Endothelial cell of umbilical vein (primary cell): Measurements from ENCODE around the gene NES. TPM values are rescaled to one million over a fixed set of nuclear protein-coding genes. Genes with fewer than 3 reads are reported as not detected.

ENCODE experiments used
- BruUV-seq: library from RNA; stranded (reverse); fragments of 400-500 nt; replicated peaks from 2 replicates; lab custom pipeline; 2021; lab: Mats Ljungman, UMichigan
- CTCF ChIA-PET: fragments of 300-600, 350-600 bp; sonication (Branson Sonifier 250); formaldehyde crosslinking; loops from one replicate; lab custom pipeline; 2021; ENCODE audit warnings: antibody characterized with exemption, inconsistent platforms; lab: Charles Lee
- POLR2A ChIA-PET: fragments of 300-600, 350-600 bp; sonication (Branson Sonifier 250); formaldehyde crosslinking; loops from one replicate; lab custom pipeline; 2021; ENCODE audit warnings: antibody characterized with exemption, inconsistent platforms; lab: Charles Lee
- DNase-seq: peaks from one replicate; pipeline ENCODE4 v3.0.0-alpha.2; 2011; ENCODE audit warnings: low read depth, low spot score
- FAIRE-seq: peaks from 2 replicates; lab custom pipeline; 2011; peaks lifted over from hg19 to GRCh38; lab: Jason Lieb, UNC
- H2AFZ ChIP-seq: 2 replicates; pipeline ENCODE4 v1.6.0; 2012; ENCODE audit warnings: low read depth, low read length, control low read depth, inconsistent platforms
- H3K27ac ChIP-seq: 2 replicates; pipeline ENCODE4 v1.5.1; 2011; ENCODE audit warnings: low read depth, mild to moderate bottlenecking, control low read depth, low read length, moderate library complexity; ENCODE audit not compliant: insufficient read depth
- H3K27me3 ChIP-seq, 2 experiments: 2 replicates each; pipeline versions ENCODE4 v1.6.0 to v1.6.1; 2011; ENCODE audit warnings: low read length in 2 of 2, mixed read lengths in 1 of 2; ENCODE audit not compliant: control insufficient read depth in 2 of 2, insufficient read depth in 2 of 2
- H3K36me3 ChIP-seq, 2 experiments: 2 replicates in 1 of 2; 3 replicates in 1 of 2; pipeline ENCODE4 v1.5.1; 2011; ENCODE audit warnings: low read length in 2 of 2, mild to moderate bottlenecking in 1 of 2, moderate library complexity in 1 of 2; ENCODE audit not compliant: control insufficient read depth in 2 of 2, insufficient read depth in 2 of 2; ENCODE audit errors: extremely low read depth in 1 of 2
- H3K4me1 ChIP-seq: 3 replicates; pipeline ENCODE4 v1.5.1; 2011; ENCODE audit warnings: mild to moderate bottlenecking, low read length; ENCODE audit not compliant: control insufficient read depth, insufficient read depth; ENCODE audit errors: extremely low read depth
- H3K4me2 ChIP-seq: 2 replicates; pipeline ENCODE4 v1.6.1; 2011; ENCODE audit warnings: low read length, control low read depth, mixed read lengths; ENCODE audit not compliant: insufficient read depth
- H3K4me3 ChIP-seq, 3 experiments: fragments of 200-600 bp in 1 of 3; sonication (generic), shearing (Covaris generic) in 1 of 3; replicated peaks in 1 of 3; 2 replicates each; pipeline ENCODE4 v1.5.1; 2011 to 2016; ENCODE audit warnings: control low read depth in 3 of 3, low read length in 3 of 3, mild to moderate bottlenecking in 2 of 3, inconsistent platforms in 1 of 3, low read depth in 1 of 3, moderate library complexity in 1 of 3; ENCODE audit not compliant: insufficient read depth in 1 of 3
- H3K79me2 ChIP-seq: 2 replicates; pipeline ENCODE4 v1.6.0; 2012; ENCODE audit warnings: low read length, inconsistent platforms; ENCODE audit not compliant: control insufficient read depth, insufficient read depth
- H3K9ac ChIP-seq: replicated peaks from 2 replicates; pipeline ENCODE3; 2011; ENCODE audit warnings: low read length, control low read depth; ENCODE audit not compliant: insufficient read depth; ENCODE audit errors: extremely low read depth
- H3K9me1 ChIP-seq: replicated peaks from 3 replicates; pipeline ENCODE4 v1.6.0; 2011; ENCODE audit warnings: mild to moderate bottlenecking, low read length; ENCODE audit not compliant: control insufficient read depth, insufficient read depth; ENCODE audit errors: extremely low read depth
- H3K9me3 ChIP-seq: replicated peaks from 2 replicates; pipeline ENCODE4 v1.5.1; 2012; ENCODE audit warnings: low read length, inconsistent platforms; ENCODE audit not compliant: control insufficient read depth, insufficient read depth
- H4K20me1 ChIP-seq: replicated peaks from 2 replicates; pipeline ENCODE3; 2011; ENCODE audit warnings: mild to moderate bottlenecking, low read length; ENCODE audit not compliant: control insufficient read depth, insufficient read depth; ENCODE audit errors: extremely low read depth
- EZH2 ChIP-seq: IDR thresholded peaks from 2 replicates; pipeline ENCODE4 v1.6.1; 2012; ENCODE audit warnings: borderline replicate concordance, low read depth, mild to moderate bottlenecking, moderate library complexity, low read length, inconsistent platforms; ENCODE audit not compliant: severe bottlenecking
- FOS ChIP-seq: IDR thresholded peaks from 2 replicates; pipeline ENCODE4 v1.6.1; 2011; ENCODE audit warnings: mild to moderate bottlenecking, low read length, moderate library complexity, borderline replicate concordance; ENCODE audit not compliant: insufficient read depth
- GATA2 ChIP-seq: IDR thresholded peaks from 2 replicates; pipeline ENCODE4 v1.7.0; 2011; ENCODE audit warnings: low read depth, mild to moderate bottlenecking, moderate library complexity, mixed read lengths, low read length; ENCODE audit not compliant: insufficient read length, insufficient read depth
- JUN ChIP-seq: IDR thresholded peaks from 2 replicates; pipeline ENCODE4 v1.6.1; 2011; ENCODE audit warnings: borderline replicate concordance, low read depth; ENCODE audit not compliant: insufficient read length, insufficient read depth
- MYC ChIP-seq: IDR thresholded peaks from one replicate; pipeline ENCODE4 v1.6.1; 2011; ENCODE audit warnings: mild to moderate bottlenecking, low read depth, low read length
- POLR2A ChIP-seq: IDR thresholded peaks from 2 replicates; pipeline ENCODE4 v1.6.1; 2012; ENCODE audit warnings: low read depth, mild to moderate bottlenecking, control low read depth, low read length
- POLR2AphosphoS5 ChIP-seq: IDR thresholded peaks from 2 replicates; pipeline ENCODE4 v1.6.1; 2012; ENCODE audit warnings: low read depth, mild to moderate bottlenecking, control low read depth, low read length, moderate library complexity; ENCODE audit not compliant: insufficient read depth
- dilution Hi-C: fragments of 300-500 bp; cut with MboI; formaldehyde crosslinking; loops from one replicate; pipeline ENCODE4 v1.15.0; 2019; ENCODE audit warnings: low sequenced_read_pairs; ENCODE audit not compliant: extremely low pct_ligation_motif_present
- intact Hi-C: fragments of 100-400 bp; cut with micrococcal nuclease; formaldehyde crosslinking; loops from one replicate; pipeline ENCODE4 v1.10.0; 2022
- polyA plus RNA-seq, 4 experiments: library from polyadenylated mRNA; depleted of rRNA in 3 of 4; stranded (reverse) in 3 of 4; unstranded in 1 of 4; fragments of >200 nt; gene quantifications; 2 replicates each; pipeline versions ENCODE4 v1.2.1 to v1.2.3, GENCODE V29; 2011 to 2012; ENCODE audit warnings: missing spikeins in 1 of 4
- total RNA-seq: library from RNA; stranded (reverse); gene quantifications from 2 replicates; pipeline ENCODE4 v1.2.3, GENCODE V29; 2021
- TF ChIP-seq, protein P1 (sequence below): IDR thresholded peaks from 2 replicates; pipeline ENCODE4 v1.6.1; 2011; ENCODE audit not compliant: insufficient read depth, insufficient read length
- TF ChIP-seq, protein P2 (sequence below), 2 donors: IDR thresholded peaks; 1 replicate in 1 of 2; 2 replicates in 1 of 2; pipeline ENCODE4 v1.5.1; 2011; ENCODE audit warnings: low read length in 2 of 2, mild to moderate bottlenecking in 2 of 2, moderate library complexity in 2 of 2, control low read depth in 1 of 2, inconsistent platforms in 1 of 2, low read depth in 1 of 2; ENCODE audit not compliant: insufficient read depth in 1 of 2; ENCODE audit errors: extremely low read depth in 1 of 2

The NES gene
- total and polyA plus RNA-seq, 2 donors (not counting 3 experiments of a cell fraction or from before 2014, with no cell fraction given): 19.4 to 274 TPM

DNA sequence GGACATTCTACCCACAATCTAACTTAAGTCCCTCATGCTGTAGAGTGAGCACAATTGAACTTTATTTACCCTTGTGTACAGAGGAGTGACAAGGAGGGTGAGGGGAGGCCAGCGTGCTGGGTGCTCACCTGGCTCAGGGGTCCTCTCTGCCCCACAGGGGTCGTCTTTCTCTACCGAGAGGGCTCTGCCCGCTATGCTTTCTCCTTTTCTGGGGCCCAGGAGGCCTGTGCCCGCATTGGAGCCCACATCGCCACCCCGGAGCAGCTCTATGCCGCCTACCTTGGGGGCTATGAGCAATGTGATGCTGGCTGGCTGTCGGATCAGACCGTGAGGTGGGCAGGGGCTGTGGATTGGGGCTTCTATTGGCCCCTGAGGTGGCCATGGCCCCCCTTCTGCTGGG lies 29.9 kb downstream of the NES start:
- Histone ChIP-seq H4K20me1 (no peaks in the 10 kb centered on the region), H3K27me3 (peaks cover 52 to 53% of the 10 kb centered on the region in 2 experiments), H3K79me2 (no peaks in the 10 kb centered on the region), H3K4me1 (no peaks in the 10 kb centered on the region), H2AFZ (no peak overlapping the region), H3K27ac (no peak overlapping the region), H3K9me1 (no peaks in the 10 kb centered on the region), H3K4me3 (no peak overlapping the region), H3K36me3 (no peaks in the 10 kb centered on the region), H3K4me2 (no peak overlapping the region), H3K9ac (no peak overlapping the region), H3K9me3 (no peaks in the 10 kb centered on the region)
- no peak for TF ChIP-seq MYC
- no peak for TF ChIP-seq POLR2A
- TF ChIP-seq, protein P1, sequence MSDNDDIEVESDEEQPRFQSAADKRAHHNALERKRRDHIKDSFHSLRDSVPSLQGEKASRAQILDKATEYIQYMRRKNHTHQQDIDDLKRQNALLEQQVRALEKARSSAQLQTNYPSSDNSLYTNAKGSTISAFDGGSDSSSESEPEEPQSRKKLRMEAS: no peak
- TF ChIP-seq EZH2: no peak
- TF ChIP-seq GATA2: no peak
- TF ChIP-seq, protein P2, sequence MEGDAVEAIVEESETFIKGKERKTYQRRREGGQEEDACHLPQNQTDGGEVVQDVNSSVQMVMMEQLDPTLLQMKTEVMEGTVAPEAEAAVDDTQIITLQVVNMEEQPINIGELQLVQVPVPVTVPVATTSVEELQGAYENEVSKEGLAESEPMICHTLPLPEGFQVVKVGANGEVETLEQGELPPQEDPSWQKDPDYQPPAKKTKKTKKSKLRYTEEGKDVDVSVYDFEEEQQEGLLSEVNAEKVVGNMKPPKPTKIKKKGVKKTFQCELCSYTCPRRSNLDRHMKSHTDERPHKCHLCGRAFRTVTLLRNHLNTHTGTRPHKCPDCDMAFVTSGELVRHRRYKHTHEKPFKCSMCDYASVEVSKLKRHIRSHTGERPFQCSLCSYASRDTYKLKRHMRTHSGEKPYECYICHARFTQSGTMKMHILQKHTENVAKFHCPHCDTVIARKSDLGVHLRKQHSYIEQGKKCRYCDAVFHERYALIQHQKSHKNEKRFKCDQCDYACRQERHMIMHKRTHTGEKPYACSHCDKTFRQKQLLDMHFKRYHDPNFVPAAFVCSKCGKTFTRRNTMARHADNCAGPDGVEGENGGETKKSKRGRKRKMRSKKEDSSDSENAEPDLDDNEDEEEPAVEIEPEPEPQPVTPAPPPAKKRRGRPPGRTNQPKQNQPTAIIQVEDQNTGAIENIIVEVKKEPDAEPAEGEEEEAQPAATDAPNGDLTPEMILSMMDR (IDR thresholded peaks at IDR 0.05; ENCODE audit: extremely low read depth in 1 of 2, insufficient read depth in 1 of 2, low read depth in 1 of 2, low read length in 2 of 2): no peak
- no peak for TF ChIP-seq JUN
- no peak for TF ChIP-seq FOS
- TF ChIP-seq POLR2AphosphoS5: no peak
- POLR2A ChIA-PET: no interaction called here
- FAIRE-seq (no peak), DNase-seq (no peak)
- intact Hi-C loops (no loop called here), dilution Hi-C loops (no loop called here)
- no TSS peak for BruUV-seq
- CTCF ChIA-PET: no interaction called here
